ENCODE results near the gene RPUSD4.

RPUSD4 gene

GRCh38 chr11:126175393-126175792 is 36.1 kb downstream of the RPUSD4 start:
- no peaks in the 10 kb centered on the region for H3K27me3 ChIP-seq (replicated peaks)
- TF ChIP-seq CTCF (IDR thresholded peaks at IDR 0.05; ENCODE audit: low read depth, low read length, missing control alignments) = no peak
- H3K36me3 ChIP-seq (replicated peaks) = no peaks in the 10 kb centered on the region
- DNase-seq = no peak
- no peak overlapping the region for H3K4me3 ChIP-seq (ENCODE audit: low read depth, low read length)
- in situ Hi-C loops (cut with HindIII; ENCODE audit: low pct_ligation_motif_present, low sequenced_read_pairs) = loop anchor here (25.0 kb wide), 1 partner anchor 238 kb away; the partner anchor contains the start of gene VSIG10L2
- H3K27ac ChIP-seq = no peak overlapping the region

- in situ Hi-C loops (cut with HindIII; ENCODE audit: low pct_ligation_motif_present, low sequenced_read_pairs) = loop anchor here (25.0 kb wide), 1 partner anchor 238 kb away; the partner anchor contains the start of gene VSIG10L2
- no peaks in the 10 kb centered on the region for H3K36me3 ChIP-seq (replicated peaks)
- no peak overlapping the region for H3K27ac ChIP-seq
- H3K27me3 ChIP-seq (replicated peaks) = no peaks in the 10 kb centered on the region
- H3K4me3 ChIP-seq (ENCODE audit: low read depth, low read length) = no peak overlapping the region
- no peak for TF ChIP-seq CTCF (IDR thresholded peaks at IDR 0.05; ENCODE audit: low read depth, low read length, missing control alignments)
- no peak for DNase-seq
Measured at GRCh38 chr11:126174816-126175215, 36.6 kb downstream of the RPUSD4 start.

GRCh38 chr11:126173257-126173656 is 38.2 kb downstream of the RPUSD4 start:
- in situ Hi-C loops (cut with HindIII; ENCODE audit: low pct_ligation_motif_present, low sequenced_read_pairs) = no loop called here
- no peaks in the 10 kb centered on the region for H3K36me3 ChIP-seq (replicated peaks)
- no peak for DNase-seq
- no peak for TF ChIP-seq CTCF (IDR thresholded peaks at IDR 0.05; ENCODE audit: low read depth, low read length, missing control alignments)
- no peak overlapping the region for H3K4me3 ChIP-seq (ENCODE audit: low read depth, low read length)
- H3K27me3 ChIP-seq (replicated peaks) = no peaks in the 10 kb centered on the region
- no peak overlapping the region for H3K27ac ChIP-seq

GRCh38 chr11:126172596-126173038 is 38.8 kb downstream of the RPUSD4 start:
- H3K4me3 ChIP-seq (ENCODE audit: low read depth, low read length) = no peak overlapping the region
- TF ChIP-seq CTCF (IDR thresholded peaks at IDR 0.05; ENCODE audit: low read depth, low read length, missing control alignments) = no peak
- no peak for DNase-seq
- no peak overlapping the region for H3K27ac ChIP-seq
- no peaks in the 10 kb centered on the region for H3K27me3 ChIP-seq (replicated peaks)
- H3K36me3 ChIP-seq (replicated peaks) = no peaks in the 10 kb centered on the region
- in situ Hi-C loops (cut with HindIII; ENCODE audit: low pct_ligation_motif_present, low sequenced_read_pairs) = no loop called here

GRCh38 chr11:126169291-126169690 is 42.2 kb downstream of the RPUSD4 start:
- no peak for DNase-seq
- H3K27me3 ChIP-seq (replicated peaks) = no peaks in the 10 kb centered on the region
- no peak overlapping the region for H3K27ac ChIP-seq
- in situ Hi-C loops (cut with HindIII; ENCODE audit: low pct_ligation_motif_present, low sequenced_read_pairs) = no loop called here
- no peak for TF ChIP-seq CTCF (IDR thresholded peaks at IDR 0.05; ENCODE audit: low read depth, low read length, missing control alignments)
- no peak overlapping the region for H3K4me3 ChIP-seq (ENCODE audit: low read depth, low read length)
- H3K36me3 ChIP-seq (replicated peaks) = no peaks in the 10 kb centered on the region

GRCh38 chr11:126167488-126167887 is 44.0 kb downstream of the RPUSD4 start:
- H3K27me3 ChIP-seq (replicated peaks) = no peaks in the 10 kb centered on the region
- no peak overlapping the region for H3K27ac ChIP-seq
- H3K36me3 ChIP-seq (replicated peaks) = no peaks in the 10 kb centered on the region
- no peak overlapping the region for H3K4me3 ChIP-seq (ENCODE audit: low read depth, low read length)
- in situ Hi-C loops (cut with HindIII; ENCODE audit: low pct_ligation_motif_present, low sequenced_read_pairs) = no loop called here
- no peak for TF ChIP-seq CTCF (IDR thresholded peaks at IDR 0.05; ENCODE audit: low read depth, low read length, missing control alignments)
- DNase-seq = no peak
